MM.1S (cell line): ENCODE results near the gene TIMM8A.

Experiments
- CTCF ChIP-seq: fragments of 300-600 bp; sonication (generic); IDR thresholded peaks from 2 replicates; pipeline ENCODE4 v1.5.1; 2016; ENCODE audit warnings: antibody characterized with exemption, low read length, mixed read lengths
- EZH2 ChIP-seq: fragments of 300-600 bp; sonication (generic); optimal IDR thresholded peaks from 2 replicates; pipeline ENCODE3; 2017; ENCODE audit warnings: low read depth, mild to moderate bottlenecking, antibody characterized with exemption, low read length, mixed read lengths
- EZH2phosphoT487 ChIP-seq: fragments of 300-600 bp; sonication (generic); IDR thresholded peaks from 2 replicates; pipeline ENCODE4 v1.6.1; 2018; ENCODE audit warnings: antibody characterized with exemption, low read length

- no peak for TF ChIP-seq CTCF
- no peak for TF ChIP-seq EZH2
- no peak for TF ChIP-seq EZH2phosphoT487
These were observed 14.2 kb upstream of the TIMM8A start for GRCh38 chrX:101362757-101363156.
